Esophagus squamous epithelium (tissue), 5 donors: ENCODE data around the gene F2RL3. TPM values are rescaled to one million over a fixed set of nuclear protein-coding genes. Genes with fewer than 3 reads are reported as not detected.

ENCODE experiments used
- DNase-seq: peaks from one replicate; lab custom pipeline; 2025; lab: John Stamatoyannopoulos, UW
- H3K27ac ChIP-seq, 4 donors: fragments of 200-600 bp; sonication (generic); one replicate each; pipeline ENCODE4 v1.5.1; 2016 to 2019; ENCODE audit warnings: mild to moderate bottlenecking in 1 of 4
- H3K27me3 ChIP-seq, 4 donors: fragments of 200-600 bp; sonication (generic); 1 replicate in 3 of 4; 2 replicates in 1 of 4; pipeline versions ENCODE4 v1.5.1 to v1.6.0; 2017 to 2021; ENCODE audit warnings: antibody characterized with exemption in 1 of 4
- H3K36me3 ChIP-seq, 3 donors: fragments of 200-600 bp; sonication (generic); one replicate each; pipeline ENCODE4 v1.5.1; 2016 to 2019
- H3K4me1 ChIP-seq, 3 donors: fragments of 200-600 bp; sonication (generic); one replicate each; pipeline ENCODE4 v1.5.1; 2017 to 2019
- H3K4me3 ChIP-seq, 4 donors: fragments of 200-600 bp; sonication (generic); 1 replicate in 3 of 4; 2 replicates in 1 of 4; pipeline ENCODE4 v1.5.1; 2016 to 2019; ENCODE audit warnings: mild to moderate bottlenecking in 2 of 4, moderate library complexity in 1 of 4
- H3K9me3 ChIP-seq, 3 donors: fragments of 200-600 bp; sonication (generic); one replicate each; pipeline ENCODE4 v1.5.1; 2016 to 2019
- CTCF ChIP-seq, 6 experiments: fragments of 450-650 bp in 4 of 6; fragments of 200-600 bp in 2 of 6; sonication (generic) in 2 of 6; IDR thresholded peaks; one replicate each; pipeline ENCODE4 v1.5.1; 2016 to 2019; ENCODE audit warnings: antibody characterized with exemption in 6 of 6, mild to moderate bottlenecking in 4 of 6, moderate library complexity in 4 of 6
- POLR2A ChIP-seq, 4 donors: fragments of 450-650 bp; IDR thresholded peaks; one replicate each; pipeline ENCODE4 v1.6.1; 2017; ENCODE audit warnings: antibody characterized with exemption in 4 of 4, mild to moderate bottlenecking in 4 of 4, moderate library complexity in 3 of 4
- WGBS, 2 donors: methylation state at CpG; one replicate each; pipeline ENCODE4 v1.1.5; 2018; 5-methylcytosine and 5-hydroxymethylcytosine counted together
- intact Hi-C: fragments of 100-400 bp; cut with DNase I; formaldehyde crosslinking; loops from one replicate; pipeline ENCODE4 v1.15.0; 2022
- total RNA-seq, 4 donors: library from RNA; depleted of rRNA; stranded (reverse); fragments of >200 nt; gene quantifications; one replicate each; pipeline ENCODE4 v1.1.0, GENCODE V29; 2016
- donor health status: DM: yes; HTN: yes; CAD: no.

The F2RL3 gene
- total RNA-seq, 4 donors from 2014 or later = 0.27 to 1.1 (median 0.81) TPM

- DNase-seq = no peak
- peaks cover 0 to 12% (median 0%) of the 10 kb centered on the region in 4 donors for H3K27me3 ChIP-seq
- WGBS, 2 donors = 93 to 94% methylated on average over 5 to 9 of the region's 13 CpGs
- no peak overlapping the region for H3K4me3 ChIP-seq
- TF ChIP-seq CTCF (IDR thresholded peaks at IDR 0.05) (no peak), POLR2A (IDR thresholded peaks at IDR 0.05) (no peak)
- H3K36me3 ChIP-seq = no peaks in the 10 kb centered on the region
- peaks cover 0 to 25% (median 16%) of the 10 kb centered on the region in 3 donors for H3K9me3 ChIP-seq
- intact Hi-C loops = no loop called here
- no peak overlapping the region for H3K27ac ChIP-seq
- H3K4me1 ChIP-seq = peaks cover 0 to 18% (median 0%) of the 10 kb centered on the region in 3 donors
Measured at GRCh38 chr19:16922949-16923348, 34.1 kb downstream of the F2RL3 start.

GRCh38 chr19:16927883-16928282, 39.1 kb downstream of the F2RL3 start:
- no peak for DNase-seq
- Histone ChIP-seq H3K9me3 (peaks cover 0 to 12% (median 6%) of the 10 kb centered on the region in 3 donors), H3K27me3 (peaks cover 0 to 13% (median 0%) of the 10 kb centered on the region in 4 donors), H3K27ac (no peak overlapping the region), H3K4me3 (no peak overlapping the region), H3K4me1 (no peaks in the 10 kb centered on the region), H3K36me3 (no peaks in the 10 kb centered on the region)
- intact Hi-C loops = no loop called here
- TF ChIP-seq CTCF (IDR thresholded peaks at IDR 0.05) (no peak), POLR2A (IDR thresholded peaks at IDR 0.05) (no peak)
- WGBS, 2 donors = 59 to 75% methylated on average over 1 to 3 of the region's 13 CpGs

GRCh38 chr19:16928351-16928750, 39.6 kb downstream of the F2RL3 start:
- peaks cover 0 to 12% (median 6%) of the 10 kb centered on the region in 3 donors for H3K9me3 ChIP-seq
- no peak overlapping the region for H3K4me3 ChIP-seq
- no peak overlapping the region for H3K27ac ChIP-seq
- peaks cover 0 to 13% (median 0%) of the 10 kb centered on the region in 4 donors for H3K27me3 ChIP-seq
- 83 to 98% methylated on average over 2 of the region's 2 CpGs for WGBS, 2 donors
- no peak for DNase-seq
- H3K36me3 ChIP-seq = no peaks in the 10 kb centered on the region
- H3K4me1 ChIP-seq = no peaks in the 10 kb centered on the region
- intact Hi-C loops = no loop called here
- TF ChIP-seq CTCF (IDR thresholded peaks at IDR 0.05) (no peak), POLR2A (IDR thresholded peaks at IDR 0.05) (no peak)

- peaks cover 0 to 13% (median 0%) of the 10 kb centered on the region in 4 donors for H3K27me3 ChIP-seq
- DNase-seq = no peak
- peaks cover 0 to 12% (median 6%) of the 10 kb centered on the region in 3 donors for H3K9me3 ChIP-seq
- intact Hi-C loops = no loop called here
- TF ChIP-seq CTCF (IDR thresholded peaks at IDR 0.05) (no peak), POLR2A (IDR thresholded peaks at IDR 0.05) (no peak)
- H3K27ac ChIP-seq = no peak overlapping the region
- 88 to 91% methylated on average over 4 to 7 of the region's 10 CpGs for WGBS, 2 donors
- H3K36me3 ChIP-seq = no peaks in the 10 kb centered on the region
- no peak overlapping the region for H3K4me3 ChIP-seq
- H3K4me1 ChIP-seq = no peaks in the 10 kb centered on the region
Measured at GRCh38 chr19:16928916-16929315, 40.1 kb downstream of the F2RL3 start.

DNA sequence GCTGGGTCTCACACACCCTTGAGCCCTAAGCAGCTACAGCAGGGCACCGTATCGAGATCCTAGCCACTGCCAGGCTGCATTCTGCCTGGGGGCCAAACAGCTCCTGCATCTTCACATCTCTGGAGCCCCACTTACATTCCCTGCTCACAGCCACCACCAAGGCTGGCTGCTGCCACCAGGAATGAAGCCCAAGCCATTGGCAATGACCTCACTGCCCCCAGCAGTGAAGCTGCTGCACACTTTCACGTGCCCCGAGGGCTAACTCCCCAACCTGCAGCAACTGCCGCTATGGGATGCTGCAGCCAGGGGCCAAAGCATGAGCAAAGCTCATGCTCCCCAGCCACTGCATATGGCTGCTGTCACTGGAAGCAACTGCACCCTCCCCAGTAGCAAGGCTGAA, 42.0 kb downstream of the F2RL3 start:
- Histone ChIP-seq H3K4me3 (no peak overlapping the region), H3K27me3 (peaks cover 0 to 13% (median 0%) of the 10 kb centered on the region in 4 donors), H3K36me3 (no peaks in the 10 kb centered on the region), H3K27ac (no peak overlapping the region), H3K4me1 (no peaks in the 10 kb centered on the region), H3K9me3 (peaks cover 0 to 14% (median 8%) of the 10 kb centered on the region in 3 donors)
- intact Hi-C loops = no loop called here
- no peak for TF ChIP-seq CTCF (IDR thresholded peaks at IDR 0.05)
- TF ChIP-seq POLR2A (IDR thresholded peaks at IDR 0.05) = no peak
- WGBS, 2 donors = 79 to 92% methylated on average over 2 to 5 of the region's 5 CpGs
- no peak for DNase-seq
